GM21381 (cell line): ENCODE data around the gene PRKCB.
A peak's percentile ranks its signal among the peaks of the same experiment; 100 is the strongest.

Experiments used
- ATAC-seq: cut with Tn5 transposase; IDR thresholded peaks from one replicate; pipeline ENCODE4 v1.9.1; 2021; ENCODE audit warnings: mild to moderate bottlenecking, moderate library complexity; ENCODE audit not compliant: unreplicated experiment

The PRKCB gene

GRCh38 chr16:23962001-23962400 lies 126.2 kb downstream of the PRKCB start:
- no peak for ATAC-seq

GRCh38 chr16:23964136-23964535 lies 128.4 kb downstream of the PRKCB start:
- ATAC-seq: no peak

GRCh38 chr16:23965137-23965733 lies 129.5 kb downstream of the PRKCB start:
- ATAC-seq: no peak

- no peak for ATAC-seq
Observed at GRCh38 chr16:23966597-23967394, 131.0 kb downstream of the PRKCB start.

- no peak for ATAC-seq
Observed at GRCh38 chr16:23967775-23968174, 132.0 kb downstream of the PRKCB start.

GRCh38 chr16:23968176-23968575 lies 132.4 kb downstream of the PRKCB start:
- ATAC-seq: no peak

- no peak for ATAC-seq
Observed at GRCh38 chr16:23969468-23970297, 133.9 kb downstream of the PRKCB start.

- ATAC-seq: no peak
Observed at GRCh38 chr16:23974223-23974622, 138.4 kb downstream of the PRKCB start.

GRCh38 chr16:23975293-23975692 lies 139.5 kb downstream of the PRKCB start:
- no peak for ATAC-seq

GRCh38 chr16:23976091-23976490 lies 140.3 kb downstream of the PRKCB start:
- no peak for ATAC-seq

GRCh38 chr16:23976524-23976923 lies 140.7 kb downstream of the PRKCB start:
- ATAC-seq: no peak

GRCh38 chr16:23979441-23979840 lies 143.7 kb downstream of the PRKCB start:
- no peak for ATAC-seq

- ATAC-seq: no peak
Observed at GRCh38 chr16:23979982-23980381, 144.2 kb downstream of the PRKCB start.

GRCh38 chr16:23981429-23982399 lies 145.9 kb downstream of the PRKCB start:
- ATAC-seq: no peak

GRCh38 chr16:23986455-23986854 lies 150.7 kb downstream of the PRKCB start:
- no peak for ATAC-seq

GRCh38 chr16:23987443-23987842 lies 151.7 kb downstream of the PRKCB start:
- ATAC-seq: peak; percentile 95

GRCh38 chr16:23990507-23990906 lies 154.7 kb downstream of the PRKCB start:
- ATAC-seq: no peak

GRCh38 chr16:23991066-23991465 lies 155.3 kb downstream of the PRKCB start:
- no peak for ATAC-seq

GRCh38 chr16:23994615-23995014 lies 158.8 kb downstream of the PRKCB start:
- no peak for ATAC-seq

- ATAC-seq: no peak
Observed at GRCh38 chr16:23996258-23996955, 160.6 kb downstream of the PRKCB start.
